Measurements from ENCODE around the gene KCTD5.
"Not testable (repeated sequence)": the region's sequence is repeated elsewhere in the genome, so short reads cannot be mapped to it uniquely, and the experiment has no call there.

KCTD5 gene

DNA sequence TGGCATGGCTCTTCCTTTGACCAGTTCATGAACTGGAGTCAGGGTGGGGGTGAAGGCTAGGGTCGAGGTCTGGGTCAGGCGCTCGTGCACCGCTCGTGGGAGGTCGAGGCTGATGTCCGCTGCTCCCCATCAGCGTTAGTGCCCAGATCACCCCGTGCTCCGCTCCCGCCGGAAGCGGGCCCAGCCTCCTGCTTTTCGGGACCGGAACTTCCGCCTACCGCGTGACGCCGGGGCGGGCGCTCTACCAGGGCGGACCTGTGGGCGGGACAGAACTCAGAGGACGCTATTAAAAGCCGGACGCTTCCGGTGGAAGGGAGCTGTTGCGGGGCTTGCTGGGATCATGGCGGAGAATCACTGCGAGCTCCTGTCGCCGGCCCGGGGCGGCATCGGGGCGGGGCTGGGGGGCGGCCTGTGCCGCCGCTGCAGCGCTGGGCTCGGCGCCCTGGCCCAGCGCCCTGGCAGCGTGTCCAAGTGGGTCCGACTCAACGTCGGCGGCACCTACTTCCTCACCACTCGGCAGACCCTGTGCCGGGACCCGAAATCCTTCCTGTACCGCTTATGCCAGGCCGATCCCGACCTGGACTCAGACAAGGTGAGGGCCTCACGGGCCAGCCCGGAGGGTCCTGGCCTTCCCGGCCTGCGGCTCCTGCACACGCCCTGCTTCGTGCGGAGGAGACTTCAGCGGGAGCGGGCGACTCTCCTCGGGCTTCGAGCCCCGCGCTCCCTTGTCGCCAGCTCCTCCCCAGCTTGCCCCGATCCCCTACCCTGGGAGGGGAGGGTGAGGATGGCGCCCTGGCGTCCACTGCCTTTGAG lies at the start of gene KCTD5:
Gene KCTD5, plus strand, starts transcription at position 315 of the 813 bp plus-strand sequence. Its CDS starts 26 bp downstream, at position 341.
- DNase-seq (ENCODE audit: extremely low read depth in 1 of 2, low read depth in 1 of 2), result peak; percentile 88 to 93

- DNase-seq (ENCODE audit: extremely low read depth in 1 of 2, low read depth in 1 of 2), result peak; percentile 18 to 20
Observed at GRCh38 chr16:2639071-2639721, 43.1 kb upstream of the KCTD5 start.

DNA sequence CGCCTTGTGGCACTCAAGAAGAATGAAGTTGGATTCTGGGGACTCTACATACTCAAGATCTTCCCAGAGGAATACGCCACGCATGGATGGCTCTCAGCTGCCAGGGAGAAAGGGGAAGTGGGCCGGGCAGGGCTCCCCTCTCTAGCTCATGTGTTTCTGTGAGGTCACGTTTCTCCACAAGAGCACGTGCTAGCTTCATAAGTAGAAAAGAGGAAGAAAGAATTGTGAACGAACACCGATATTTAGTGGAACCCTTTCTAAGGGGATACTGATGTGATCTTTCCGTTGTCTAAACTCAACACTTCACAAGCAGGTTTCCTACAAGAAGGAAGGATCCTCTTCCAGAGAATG lies 42.6 kb upstream of the KCTD5 start:
- DNase-seq (ENCODE audit: extremely low read depth in 1 of 2, low read depth in 1 of 2), result not testable (repeated sequence)

DNA sequence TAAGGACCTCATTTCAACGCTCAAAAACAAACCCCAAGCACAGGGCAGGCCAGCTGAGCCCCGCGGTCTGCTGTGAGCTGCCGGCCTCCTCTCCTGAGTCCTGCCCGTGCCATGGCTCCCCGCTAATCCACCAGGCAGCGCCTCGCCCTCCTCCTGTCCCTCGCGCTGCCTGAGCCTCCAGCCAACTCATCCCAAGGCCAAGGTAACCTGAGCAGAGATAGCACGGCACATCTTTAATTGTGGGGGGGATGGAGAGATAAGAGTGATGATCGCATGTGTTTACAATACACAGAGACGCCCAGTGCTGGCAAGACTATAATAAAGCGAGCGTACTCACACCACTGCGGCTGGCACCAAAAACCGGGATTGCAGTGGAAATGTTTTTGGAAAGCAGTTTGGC lies 39.8 kb upstream of the KCTD5 start:
- DNase-seq (ENCODE audit: extremely low read depth in 1 of 2, low read depth in 1 of 2), result not testable (repeated sequence)

- not testable (repeated sequence) for DNase-seq (ENCODE audit: extremely low read depth in 1 of 2, low read depth in 1 of 2)
Observed at GRCh38 chr16:2644754-2645453, 37.4 kb upstream of the KCTD5 start.

- DNase-seq (ENCODE audit: extremely low read depth in 1 of 2, low read depth in 1 of 2), result not testable (repeated sequence)
Observed at GRCh38 chr16:2651268-2651871, 31.0 kb upstream of the KCTD5 start.

- DNase-seq (ENCODE audit: extremely low read depth in 1 of 2, low read depth in 1 of 2), result not testable (repeated sequence)
Observed at GRCh38 chr16:2653915-2654314, 28.4 kb upstream of the KCTD5 start.

GRCh38 chr16:2654949-2655348 lies 27.4 kb upstream of the KCTD5 start:
- not testable (repeated sequence) for DNase-seq (ENCODE audit: extremely low read depth in 1 of 2, low read depth in 1 of 2)

DNA sequence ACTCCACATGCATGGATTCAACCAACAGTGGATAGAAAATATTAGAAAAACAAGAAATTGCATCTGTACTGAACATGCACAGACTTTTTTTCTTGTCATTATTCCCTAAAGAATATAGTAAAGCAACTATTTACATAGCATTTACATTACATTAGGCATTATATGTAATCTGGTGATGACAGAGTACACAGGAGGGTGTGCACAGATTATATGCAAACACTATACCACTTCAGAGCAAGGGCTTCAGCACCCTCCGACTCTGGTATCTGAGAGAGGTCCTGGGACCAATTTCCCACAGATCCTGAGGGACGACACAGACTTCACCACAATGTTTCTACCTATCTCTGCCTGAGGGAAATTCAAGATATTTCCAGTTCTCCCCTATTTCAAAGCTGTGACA lies 25.3 kb upstream of the KCTD5 start:
- DNase-seq (ENCODE audit: extremely low read depth in 1 of 2, low read depth in 1 of 2), result no peak

- DNase-seq (ENCODE audit: extremely low read depth in 1 of 2, low read depth in 1 of 2), result not testable (repeated sequence)
Observed at GRCh38 chr16:2657803-2658202, 24.5 kb upstream of the KCTD5 start.

DNA sequence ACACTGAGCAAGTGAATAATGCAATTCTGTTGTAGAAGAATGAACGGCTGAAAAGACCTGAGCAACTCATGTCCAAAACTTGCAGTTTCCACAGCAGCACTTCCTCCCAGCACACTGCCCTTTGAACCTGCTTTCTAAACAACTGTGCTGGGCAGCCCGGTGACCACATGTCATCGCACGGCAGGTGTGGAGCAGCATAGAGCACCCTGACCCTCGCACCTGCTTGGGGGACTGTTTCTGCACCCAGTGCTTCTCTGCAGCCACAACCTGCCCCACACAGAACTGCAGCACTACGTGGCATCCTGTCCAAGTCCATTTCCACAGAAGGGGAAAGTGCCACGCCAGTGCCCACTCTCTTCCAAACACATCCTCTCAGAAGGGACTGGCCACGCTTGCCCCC lies 22.8 kb upstream of the KCTD5 start:
- DNase-seq (ENCODE audit: extremely low read depth in 1 of 2, low read depth in 1 of 2), result not testable (repeated sequence)

DNA sequence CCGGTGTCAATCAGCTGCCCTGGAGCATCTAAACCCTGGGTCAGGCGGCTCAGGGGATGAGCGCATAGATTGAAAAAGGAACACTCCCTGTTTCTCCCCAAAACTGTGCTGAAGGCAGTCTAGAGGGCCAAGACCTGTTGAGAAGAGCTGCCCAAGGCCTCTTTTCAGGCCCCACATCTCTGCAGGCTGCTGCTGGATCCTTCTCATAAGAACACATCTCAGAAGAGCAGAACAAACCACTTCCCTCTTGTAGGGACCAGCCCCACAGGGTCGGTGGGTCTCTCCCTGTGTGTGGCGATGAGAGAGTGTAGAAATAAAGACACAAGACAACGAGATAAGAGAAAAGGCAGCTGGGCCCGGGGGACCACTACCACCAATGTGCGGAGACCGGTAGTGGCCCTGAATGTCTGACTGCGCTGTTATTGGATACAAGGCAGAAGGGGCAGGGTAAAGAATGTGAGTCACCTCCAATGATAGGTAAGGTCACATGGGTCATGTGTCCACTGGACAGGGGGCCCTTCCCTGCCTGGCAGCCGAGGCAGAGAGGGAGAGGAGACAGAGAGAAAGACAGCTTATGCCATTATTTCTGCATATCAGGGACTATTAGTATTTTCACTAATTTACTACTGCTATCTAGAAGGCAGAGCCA lies 22.2 kb upstream of the KCTD5 start:
- not testable (repeated sequence) for DNase-seq (ENCODE audit: extremely low read depth in 1 of 2, low read depth in 1 of 2)

DNA sequence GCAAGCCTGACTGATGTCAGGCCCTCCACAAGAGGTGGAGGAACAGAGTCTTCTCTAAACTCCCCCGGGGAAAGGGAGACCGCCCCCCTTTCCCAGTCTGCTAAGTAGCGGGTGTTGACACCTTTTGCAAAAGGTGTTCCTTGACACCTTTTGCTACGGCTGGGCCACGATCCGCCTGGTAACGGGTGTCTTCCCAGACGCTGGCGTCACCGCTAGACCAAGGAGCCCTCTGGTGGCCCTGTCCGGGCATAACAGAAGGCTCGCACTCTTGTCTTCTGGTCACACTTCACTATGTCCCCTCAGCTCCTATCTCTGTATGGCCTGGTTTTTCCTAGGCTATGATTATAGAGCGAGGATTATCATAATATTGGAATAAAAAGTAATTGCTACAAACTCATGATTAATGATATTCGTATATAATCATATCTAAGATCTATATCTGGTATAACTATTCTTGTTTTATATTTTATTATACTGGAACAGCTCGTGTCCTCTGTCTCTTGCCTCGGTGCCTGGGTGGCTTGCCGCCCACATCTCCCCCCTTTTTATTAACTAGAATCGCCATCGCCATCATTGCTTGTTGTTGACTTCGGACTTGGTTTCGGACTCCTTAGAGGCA lies 21.5 kb upstream of the KCTD5 start:
- not testable (repeated sequence) for DNase-seq (ENCODE audit: extremely low read depth in 1 of 2, low read depth in 1 of 2)

DNA sequence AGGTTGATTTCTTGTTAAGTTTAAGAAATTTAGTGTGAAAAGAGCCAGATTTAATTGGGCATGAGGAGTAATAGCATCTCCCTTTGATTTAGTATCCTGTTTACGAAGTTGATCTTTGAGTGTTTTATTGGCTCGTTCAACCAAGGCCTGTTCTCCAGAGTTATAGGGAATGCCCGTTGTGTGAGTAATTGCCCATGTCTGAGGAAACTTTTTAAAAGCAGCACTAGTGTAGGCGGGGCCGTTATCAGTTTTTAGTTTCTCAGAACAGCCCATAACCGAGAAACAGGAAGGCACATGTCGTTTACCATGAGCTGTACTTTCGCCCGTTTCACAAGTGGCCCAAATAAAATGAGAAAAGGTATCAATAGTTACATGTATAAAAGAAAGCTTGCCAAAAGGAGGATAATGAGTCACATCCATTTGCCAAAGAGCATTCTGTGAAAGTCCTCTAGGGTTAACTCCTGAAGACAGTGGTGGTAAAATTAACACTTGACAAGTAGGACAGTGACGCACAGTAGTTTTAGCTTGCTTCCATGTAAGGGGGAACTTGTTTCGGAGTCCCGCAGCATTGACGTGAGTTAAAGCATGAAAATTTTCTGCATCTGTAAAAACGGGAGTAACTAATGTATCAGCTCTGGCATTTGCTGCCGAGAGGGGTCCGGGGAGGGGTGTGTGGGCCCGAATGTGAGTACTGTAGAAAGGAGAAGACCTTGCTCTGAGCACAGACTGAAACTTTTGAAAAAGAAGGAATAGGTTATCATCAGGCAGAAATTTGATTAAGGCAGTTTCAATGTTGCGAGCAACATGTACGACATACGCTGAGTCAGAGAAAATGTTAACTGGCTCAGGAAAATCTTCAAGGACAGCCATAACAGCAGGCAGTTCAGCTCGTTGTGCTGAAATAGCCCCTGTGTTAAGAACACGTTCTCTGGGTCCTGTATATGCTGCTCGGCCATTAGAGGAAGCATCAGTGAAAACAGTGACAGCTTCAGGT lies 18.5 kb upstream of the KCTD5 start:
- no peak for DNase-seq (ENCODE audit: extremely low read depth in 1 of 2, low read depth in 1 of 2)

DNA sequence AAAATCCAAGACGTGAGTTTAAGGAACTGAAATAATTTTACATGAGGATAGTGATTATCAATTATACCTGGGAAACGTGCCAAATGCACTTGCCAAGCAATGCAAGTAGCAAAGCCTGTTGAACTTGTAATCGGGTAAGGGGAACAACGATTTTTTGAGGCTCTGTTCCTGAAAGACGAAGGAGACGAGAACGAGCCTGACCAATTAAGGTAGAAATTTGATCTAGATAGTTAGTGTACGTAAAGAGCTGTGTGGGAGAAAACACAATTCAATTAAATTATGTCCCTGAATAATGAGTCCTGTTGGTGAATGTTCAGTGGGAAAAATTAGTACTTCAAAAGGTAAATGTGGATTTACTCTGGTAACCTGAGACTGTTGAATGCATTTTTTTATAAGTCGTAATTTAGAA lies 17.7 kb upstream of the KCTD5 start:
- DNase-seq (ENCODE audit: extremely low read depth in 1 of 2, low read depth in 1 of 2), result no peak

- DNase-seq (ENCODE audit: extremely low read depth in 1 of 2, low read depth in 1 of 2), result not testable (repeated sequence)
Observed at GRCh38 chr16:2666671-2667070, 15.7 kb upstream of the KCTD5 start.

GRCh38 chr16:2669587-2669986 lies 12.7 kb upstream of the KCTD5 start:
- DNase-seq (ENCODE audit: extremely low read depth in 1 of 2, low read depth in 1 of 2), result not testable (repeated sequence)

DNA sequence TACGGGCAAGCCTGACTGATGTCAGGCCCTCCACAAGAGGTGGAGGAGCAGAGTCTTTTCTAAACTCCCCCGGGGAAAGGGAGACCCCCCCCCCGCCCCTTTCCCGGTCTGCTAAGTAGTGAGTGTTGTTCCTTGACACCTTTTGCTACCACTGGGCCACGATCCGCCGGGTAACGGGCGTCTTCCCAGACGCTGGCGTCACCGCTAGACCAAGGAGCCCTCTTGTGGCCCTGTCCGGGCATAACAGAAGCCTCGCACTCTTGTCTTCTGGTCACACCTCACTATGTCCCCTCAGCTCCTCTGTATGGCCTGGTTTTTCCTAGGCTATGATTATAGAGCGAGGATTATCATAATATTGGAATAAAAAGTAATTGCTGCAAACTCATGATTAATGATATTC lies 12.3 kb upstream of the KCTD5 start:
- peak in 1 of 2 donors; percentile 18 for DNase-seq (ENCODE audit: extremely low read depth in 1 of 2, low read depth in 1 of 2)

DNA sequence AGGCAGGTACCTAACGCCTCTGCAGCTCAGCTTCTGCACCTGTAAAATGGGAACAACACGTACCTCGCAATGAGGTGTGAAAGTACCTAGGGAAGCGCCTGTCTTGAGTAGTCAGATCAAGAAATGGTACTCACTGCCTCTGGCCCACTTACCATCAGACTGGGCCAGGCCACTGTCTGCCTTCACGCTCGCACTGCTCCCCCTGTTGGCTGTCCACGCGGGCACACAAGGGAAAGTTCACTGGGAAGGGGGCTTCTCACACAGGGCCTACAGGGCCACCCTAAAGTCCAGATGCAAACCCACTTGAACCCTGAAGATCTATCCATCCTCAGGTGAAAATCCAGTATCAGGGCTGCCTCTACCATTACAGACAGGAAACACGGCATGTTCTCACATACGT lies 11.1 kb upstream of the KCTD5 start:
- DNase-seq (ENCODE audit: extremely low read depth in 1 of 2, low read depth in 1 of 2), result not testable (repeated sequence)

All from activated CD8-positive, alpha-beta memory T cell treated with anti-CD3 and anti-CD28 coated beads for 1 hour (primary cell).